Subcutaneous abdominal adipose tissue (tissue), 5 donors: ENCODE measurements around the gene SLC16A14.

Experiments used
- H3K27ac ChIP-seq: one replicate; pipeline ENCODE4 v1.7.0; 2013; ENCODE audit warnings: low read depth, mild to moderate bottlenecking, inconsistent platforms, low read length, moderate library complexity
- H3K27me3 ChIP-seq, 5 donors: one replicate each; pipeline ENCODE4 v1.7.0; 2013; ENCODE audit warnings: low read length in 5 of 5, inconsistent platforms in 1 of 5; ENCODE audit not compliant: control insufficient read depth in 5 of 5, insufficient read depth in 4 of 5
- H3K36me3 ChIP-seq, 5 donors: one replicate each; pipeline ENCODE4 v1.7.0; 2013; ENCODE audit warnings: low read length in 5 of 5; ENCODE audit not compliant: control insufficient read depth in 5 of 5, insufficient read depth in 5 of 5
- H3K4me1 ChIP-seq, 5 donors: one replicate each; pipeline ENCODE4 v1.7.0; 2013; ENCODE audit warnings: low read length in 5 of 5, mild to moderate bottlenecking in 3 of 5, moderate library complexity in 1 of 5; ENCODE audit not compliant: control insufficient read depth in 5 of 5, insufficient read depth in 5 of 5
- H3K4me3 ChIP-seq, 5 donors: one replicate each; pipeline ENCODE4 v1.7.0; 2013; ENCODE audit warnings: low read length in 5 of 5, low read depth in 1 of 5
- H3K9ac ChIP-seq, 5 donors: one replicate each; pipeline ENCODE4 v1.7.0; 2013; ENCODE audit warnings: low read length in 5 of 5, mild to moderate bottlenecking in 4 of 5, moderate library complexity in 3 of 5
- H3K9me3 ChIP-seq, 5 donors: one replicate each; pipeline ENCODE4 v1.7.0; 2013; ENCODE audit warnings: low read length in 5 of 5; ENCODE audit not compliant: control insufficient read depth in 5 of 5
- donor health status: healthy.
- donor health status: healthy.
- donor health status: healthy.
- donor health status: healthy.
- donor health status: healthy.

The SLC16A14 gene

GRCh38 chr2:230043461-230043860, 25.3 kb downstream of the SLC16A14 start:
- H3K36me3 ChIP-seq = peaks cover 0 to 19% (median 8%) of the 10 kb centered on the region in 5 donors
- H3K4me3 ChIP-seq = no peak overlapping the region
- H3K27ac ChIP-seq = no peak overlapping the region
- H3K27me3 ChIP-seq = no peaks in the 10 kb centered on the region
- H3K9me3 ChIP-seq = no peaks in the 10 kb centered on the region
- H3K4me1 ChIP-seq = no peaks in the 10 kb centered on the region
- no peak overlapping the region for H3K9ac ChIP-seq

DNA sequence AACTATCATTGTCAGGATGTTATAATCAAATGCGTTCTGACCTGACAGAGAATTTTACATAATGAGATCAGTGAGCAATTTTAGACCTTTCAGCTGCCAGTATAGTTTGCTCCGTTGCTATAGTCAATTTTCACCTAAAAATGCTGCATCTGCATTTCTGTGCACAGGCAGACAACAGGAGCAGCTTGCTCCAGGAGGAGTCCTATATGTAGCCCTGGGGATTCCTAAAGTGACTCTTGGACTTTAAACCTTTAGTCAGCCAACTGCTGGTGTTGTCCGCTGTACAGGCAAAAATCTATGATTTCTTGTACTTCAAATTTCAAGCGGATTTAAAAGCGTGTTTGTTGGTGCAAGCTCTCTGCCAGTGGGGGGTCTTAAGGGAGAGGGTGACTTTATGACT, 25.7 kb downstream of the SLC16A14 start:
- H3K9ac ChIP-seq = no peak overlapping the region

GRCh38 chr2:230042195-230042594, 26.5 kb downstream of the SLC16A14 start:
- no peak overlapping the region for H3K9ac ChIP-seq
- H3K9me3 ChIP-seq = no peaks in the 10 kb centered on the region
- H3K36me3 ChIP-seq = peaks cover 0 to 19% (median 8%) of the 10 kb centered on the region in 5 donors
- H3K4me1 ChIP-seq = no peaks in the 10 kb centered on the region
- H3K27me3 ChIP-seq = no peaks in the 10 kb centered on the region
- no peak overlapping the region for H3K27ac ChIP-seq
- H3K4me3 ChIP-seq = no peak overlapping the region

More for the DNA sequence above, 25.7 kb downstream of the SLC16A14 start:
- Histone ChIP-seq H3K36me3 (peaks cover 0 to 19% (median 8%) of the 10 kb centered on the region in 5 donors), H3K27ac (no peak overlapping the region), H3K4me3 (no peak overlapping the region), H3K4me1 (no peaks in the 10 kb centered on the region), H3K27me3 (no peaks in the 10 kb centered on the region), H3K9me3 (no peaks in the 10 kb centered on the region)

DNA sequence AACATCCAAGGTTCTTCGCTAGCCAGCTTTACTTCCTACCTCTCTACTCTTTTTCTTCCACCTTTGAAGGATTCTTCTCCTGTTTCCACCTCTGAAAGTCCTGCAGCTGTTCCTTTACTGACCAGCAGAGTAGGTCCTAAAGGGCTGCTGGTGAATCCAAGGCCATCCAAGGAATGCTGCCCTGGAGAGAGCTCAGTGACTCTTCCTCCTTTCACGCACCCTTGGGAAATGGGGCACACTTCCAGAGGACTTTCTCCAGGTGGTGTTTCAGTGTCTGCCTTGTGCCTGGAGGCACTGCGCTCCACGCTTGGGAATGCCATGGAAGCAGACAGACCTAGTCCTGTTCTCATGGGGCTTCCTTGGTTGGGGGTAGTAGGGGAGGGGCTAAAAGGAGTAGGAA, 45.4 kb downstream of the SLC16A14 start:
- Histone ChIP-seq H3K9ac (no peak overlapping the region), H3K27ac (no peak overlapping the region), H3K27me3 (no peaks in the 10 kb centered on the region), H3K9me3 (no peaks in the 10 kb centered on the region), H3K4me1 (no peaks in the 10 kb centered on the region), H3K4me3 (no peak overlapping the region), H3K36me3 (no peaks in the 10 kb centered on the region)

GRCh38 chr2:230019742-230020141, 49.0 kb downstream of the SLC16A14 start:
- Histone ChIP-seq H3K4me3 (no peak overlapping the region), H3K27me3 (no peaks in the 10 kb centered on the region), H3K36me3 (no peaks in the 10 kb centered on the region), H3K27ac (no peak overlapping the region), H3K4me1 (no peaks in the 10 kb centered on the region), H3K9ac (no peak overlapping the region), H3K9me3 (peaks cover 0 to 5% (median 0%) of the 10 kb centered on the region in 5 donors)

GRCh38 chr2:230018153-230018552, 50.6 kb downstream of the SLC16A14 start:
- Histone ChIP-seq H3K4me1 (no peaks in the 10 kb centered on the region), H3K27ac (no peak overlapping the region), H3K9me3 (peaks cover 0 to 5% (median 0%) of the 10 kb centered on the region in 5 donors), H3K36me3 (no peaks in the 10 kb centered on the region), H3K9ac (no peak overlapping the region), H3K27me3 (no peaks in the 10 kb centered on the region), H3K4me3 (no peak overlapping the region)

DNA sequence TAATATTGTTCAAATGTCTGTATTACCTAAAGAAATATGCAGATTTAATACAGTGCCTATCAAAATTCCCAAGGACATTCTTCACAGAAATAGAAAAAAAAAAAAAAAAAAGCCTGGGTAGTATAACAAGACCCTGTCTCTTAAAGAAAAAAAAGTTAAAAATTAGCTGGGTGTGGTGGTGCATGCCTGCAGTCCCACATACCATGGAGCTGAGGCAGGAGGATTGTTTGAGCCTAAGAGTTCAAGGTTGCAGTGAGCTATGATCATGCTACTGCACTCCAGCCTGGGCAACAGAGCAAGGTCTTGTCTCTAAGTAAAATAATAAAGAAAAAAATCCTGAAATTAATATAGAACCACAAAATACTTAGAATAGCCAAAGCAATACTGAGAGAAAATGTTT, 51.9 kb downstream of the SLC16A14 start:
- Histone ChIP-seq H3K27ac (no peak overlapping the region), H3K9me3 (peaks cover 0 to 5% (median 0%) of the 10 kb centered on the region in 5 donors), H3K36me3 (no peaks in the 10 kb centered on the region), H3K4me3 (no peak overlapping the region), H3K4me1 (no peaks in the 10 kb centered on the region), H3K9ac (no peak overlapping the region), H3K27me3 (no peaks in the 10 kb centered on the region)

- H3K4me3 ChIP-seq = no peak overlapping the region
- H3K9ac ChIP-seq = no peak overlapping the region
- H3K9me3 ChIP-seq = peaks cover 0 to under 1% (median 0%) of the 10 kb centered on the region in 5 donors
- H3K4me1 ChIP-seq = peaks cover 0 to 13% (median 0%) of the 10 kb centered on the region in 5 donors
- no peaks in the 10 kb centered on the region for H3K36me3 ChIP-seq
- no peaks in the 10 kb centered on the region for H3K27me3 ChIP-seq
- no peak overlapping the region for H3K27ac ChIP-seq
Measured at GRCh38 chr2:230012267-230012884, 56.3 kb downstream of the SLC16A14 start.

GRCh38 chr2:230011617-230012016, 57.1 kb downstream of the SLC16A14 start:
- no peaks in the 10 kb centered on the region for H3K9me3 ChIP-seq
- no peak overlapping the region for H3K27ac ChIP-seq
- H3K4me3 ChIP-seq = no peak overlapping the region
- no peaks in the 10 kb centered on the region for H3K27me3 ChIP-seq
- no peak overlapping the region for H3K9ac ChIP-seq
- H3K4me1 ChIP-seq = peaks cover 0 to 13% (median 0%) of the 10 kb centered on the region in 5 donors
- no peaks in the 10 kb centered on the region for H3K36me3 ChIP-seq

DNA sequence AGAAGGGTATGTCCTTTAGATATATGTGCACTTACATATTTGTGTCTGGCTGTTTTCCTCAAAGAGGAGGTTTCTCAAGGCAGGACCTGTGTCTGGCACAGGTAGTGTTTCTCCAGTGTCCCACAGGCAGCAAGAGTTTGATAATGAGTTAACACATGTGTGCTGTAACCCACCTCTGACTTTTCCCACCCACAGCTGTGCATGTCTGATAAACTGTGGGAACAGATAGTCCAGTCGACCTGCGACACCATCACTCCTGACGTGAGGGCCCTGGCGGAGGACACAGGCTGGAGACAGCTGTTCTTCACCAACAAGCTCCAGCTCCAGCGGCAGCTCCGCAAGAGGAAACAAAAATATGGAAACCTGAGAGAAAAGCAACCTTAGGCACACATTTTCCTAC, 58.2 kb downstream of the SLC16A14 start:
- no peaks in the 10 kb centered on the region for H3K36me3 ChIP-seq
- peaks cover 0 to 13% (median 0%) of the 10 kb centered on the region in 5 donors for H3K4me1 ChIP-seq
- no peak overlapping the region for H3K4me3 ChIP-seq
- H3K9ac ChIP-seq = no peak overlapping the region
- no peaks in the 10 kb centered on the region for H3K27me3 ChIP-seq
- no peaks in the 10 kb centered on the region for H3K9me3 ChIP-seq
- H3K27ac ChIP-seq = no peak overlapping the region
